DOHH2 (cell line): ENCODE measurements around the gene SLC47A2.
"Not testable (repeated sequence)": the region's sequence is repeated elsewhere in the genome, so short reads cannot be mapped to it uniquely, and the experiment has no call there.

Experiments
- H3F3A ChIP-seq: fragments of 200-600 bp; sonication (generic), shearing (Covaris generic); 2 replicates; pipeline ENCODE4 v1.6.0; 2016; ENCODE audit warnings: antibody characterized with exemption, mild to moderate bottlenecking; ENCODE audit not compliant: control insufficient read depth, insufficient read depth
- H3K27ac ChIP-seq: fragments of 200-600 bp; sonication (generic); 2 replicates; pipeline ENCODE4 v1.5.1; 2014; ENCODE audit warnings: low read depth, mild to moderate bottlenecking, low read length, moderate library complexity
- H3K27me3 ChIP-seq: fragments of 200-600 bp; sonication (generic); 2 replicates; pipeline ENCODE4 v1.6.1; 2014; ENCODE audit warnings: mild to moderate bottlenecking, low read length, mixed read lengths; ENCODE audit not compliant: control insufficient read depth
- H3K36me3 ChIP-seq: fragments of 200-600 bp; sonication (generic); 2 replicates; pipeline ENCODE4 v1.6.1; 2014; ENCODE audit warnings: mild to moderate bottlenecking, low read length, moderate library complexity, mixed read lengths; ENCODE audit not compliant: control insufficient read depth
- H3K4me1 ChIP-seq: fragments of 200-600 bp; sonication (generic); 2 replicates; pipeline ENCODE4 v1.6.1; 2014; ENCODE audit warnings: mild to moderate bottlenecking, low read length, mixed read lengths; ENCODE audit not compliant: control insufficient read depth
- H3K4me2 ChIP-seq: fragments of 200-600 bp; sonication (generic); 2 replicates; pipeline ENCODE4 v1.6.0; 2014; ENCODE audit warnings: mild to moderate bottlenecking, low read length, moderate library complexity
- H3K4me3 ChIP-seq: fragments of 200-600 bp; sonication (generic); 2 replicates; pipeline ENCODE4 v1.5.1; 2014; ENCODE audit warnings: mild to moderate bottlenecking, low read length, mixed read lengths
- H3K79me2 ChIP-seq: fragments of 200-600 bp; sonication (generic); 2 replicates; pipeline ENCODE4 v1.6.1; 2014; ENCODE audit warnings: mild to moderate bottlenecking, low read length, mixed read lengths; ENCODE audit not compliant: control insufficient read depth
- H3K9me2 ChIP-seq: fragments of 200-600 bp; sonication (generic); replicated peaks from 2 replicates; pipeline ENCODE4 v1.6.1; 2014; ENCODE audit warnings: mild to moderate bottlenecking, low read length, mixed read lengths; ENCODE audit not compliant: control insufficient read depth
- H3K9me3 ChIP-seq: fragments of 200-600 bp; sonication (generic); 2 replicates; pipeline ENCODE4 v1.6.1; 2014; ENCODE audit warnings: antibody characterized with exemption, low read length, mixed read lengths; ENCODE audit not compliant: control insufficient read depth, insufficient read depth
- H4K20me1 ChIP-seq: fragments of 200-600 bp; sonication (generic); 2 replicates; pipeline ENCODE4 v1.6.0; 2014; ENCODE audit warnings: low read depth, mild to moderate bottlenecking, antibody characterized with exemption, low read length, moderate library complexity; ENCODE audit not compliant: control insufficient read depth, insufficient read depth
- EZH2phosphoT487 ChIP-seq: fragments of 200-600 bp; sonication (generic); IDR thresholded peaks from 2 replicates; pipeline ENCODE4 v1.6.1; 2017; ENCODE audit warnings: borderline replicate concordance, mild to moderate bottlenecking, antibody characterized with exemption, low read length, moderate library complexity, mixed read lengths
- TF ChIP-seq, protein P1 (sequence below): fragments of 200-600 bp; sonication (generic); IDR thresholded peaks from one replicate; pipeline ENCODE4 v1.5.1; 2014; ENCODE audit warnings: antibody characterized with exemption, mild to moderate bottlenecking, low read depth, low read length; ENCODE audit not compliant: poor library complexity, severe bottlenecking

SLC47A2 gene

DNA sequence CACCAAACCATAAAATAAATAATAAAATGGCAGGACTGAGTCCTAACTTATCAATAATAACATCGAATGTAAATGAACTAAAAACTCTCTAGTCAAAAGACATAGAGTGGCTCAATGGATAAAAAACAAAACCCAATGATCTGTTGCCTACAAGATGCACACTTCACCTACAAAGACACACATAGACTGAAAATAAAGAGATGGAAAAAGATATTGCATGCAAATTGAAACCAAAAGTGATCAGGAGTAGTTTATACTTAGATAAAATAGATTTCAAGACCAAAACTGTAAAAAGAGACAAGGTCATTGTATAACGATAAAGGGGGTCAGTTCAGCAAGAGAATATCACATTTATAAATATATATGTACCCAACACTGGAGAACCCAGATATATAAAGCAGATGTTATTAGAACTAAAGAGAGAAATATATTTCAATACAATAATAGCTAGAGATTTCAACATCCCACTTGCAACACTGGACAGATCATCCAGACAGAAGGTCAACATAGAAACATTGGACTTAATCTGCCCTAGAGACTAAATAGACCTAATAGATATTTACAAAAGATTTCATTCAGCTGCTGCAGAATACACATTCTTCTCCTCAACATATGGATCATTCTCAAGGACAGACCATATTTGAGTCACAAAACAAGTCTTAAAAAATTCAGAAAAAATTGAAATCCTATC lies 29.8 kb downstream of the SLC47A2 start:
- H3K79me2 ChIP-seq, result no peaks in the 10 kb centered on the region
- no peaks in the 10 kb centered on the region for H3K4me1 ChIP-seq
- no peaks in the 10 kb centered on the region for H3K9me3 ChIP-seq
- no peaks in the 10 kb centered on the region for H4K20me1 ChIP-seq
- TF ChIP-seq EZH2phosphoT487, result no peak
- TF ChIP-seq, protein P1, sequence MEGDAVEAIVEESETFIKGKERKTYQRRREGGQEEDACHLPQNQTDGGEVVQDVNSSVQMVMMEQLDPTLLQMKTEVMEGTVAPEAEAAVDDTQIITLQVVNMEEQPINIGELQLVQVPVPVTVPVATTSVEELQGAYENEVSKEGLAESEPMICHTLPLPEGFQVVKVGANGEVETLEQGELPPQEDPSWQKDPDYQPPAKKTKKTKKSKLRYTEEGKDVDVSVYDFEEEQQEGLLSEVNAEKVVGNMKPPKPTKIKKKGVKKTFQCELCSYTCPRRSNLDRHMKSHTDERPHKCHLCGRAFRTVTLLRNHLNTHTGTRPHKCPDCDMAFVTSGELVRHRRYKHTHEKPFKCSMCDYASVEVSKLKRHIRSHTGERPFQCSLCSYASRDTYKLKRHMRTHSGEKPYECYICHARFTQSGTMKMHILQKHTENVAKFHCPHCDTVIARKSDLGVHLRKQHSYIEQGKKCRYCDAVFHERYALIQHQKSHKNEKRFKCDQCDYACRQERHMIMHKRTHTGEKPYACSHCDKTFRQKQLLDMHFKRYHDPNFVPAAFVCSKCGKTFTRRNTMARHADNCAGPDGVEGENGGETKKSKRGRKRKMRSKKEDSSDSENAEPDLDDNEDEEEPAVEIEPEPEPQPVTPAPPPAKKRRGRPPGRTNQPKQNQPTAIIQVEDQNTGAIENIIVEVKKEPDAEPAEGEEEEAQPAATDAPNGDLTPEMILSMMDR, result no peak
- H3F3A ChIP-seq, result no peaks in the 10 kb centered on the region
- no peaks in the 10 kb centered on the region for H3K36me3 ChIP-seq
- H3K27ac ChIP-seq, result no peak overlapping the region
- no peaks in the 10 kb centered on the region for H3K9me2 ChIP-seq
- no peaks in the 10 kb centered on the region for H3K27me3 ChIP-seq
- no peak overlapping the region for H3K4me2 ChIP-seq
- H3K4me3 ChIP-seq, result no peak overlapping the region

DNA sequence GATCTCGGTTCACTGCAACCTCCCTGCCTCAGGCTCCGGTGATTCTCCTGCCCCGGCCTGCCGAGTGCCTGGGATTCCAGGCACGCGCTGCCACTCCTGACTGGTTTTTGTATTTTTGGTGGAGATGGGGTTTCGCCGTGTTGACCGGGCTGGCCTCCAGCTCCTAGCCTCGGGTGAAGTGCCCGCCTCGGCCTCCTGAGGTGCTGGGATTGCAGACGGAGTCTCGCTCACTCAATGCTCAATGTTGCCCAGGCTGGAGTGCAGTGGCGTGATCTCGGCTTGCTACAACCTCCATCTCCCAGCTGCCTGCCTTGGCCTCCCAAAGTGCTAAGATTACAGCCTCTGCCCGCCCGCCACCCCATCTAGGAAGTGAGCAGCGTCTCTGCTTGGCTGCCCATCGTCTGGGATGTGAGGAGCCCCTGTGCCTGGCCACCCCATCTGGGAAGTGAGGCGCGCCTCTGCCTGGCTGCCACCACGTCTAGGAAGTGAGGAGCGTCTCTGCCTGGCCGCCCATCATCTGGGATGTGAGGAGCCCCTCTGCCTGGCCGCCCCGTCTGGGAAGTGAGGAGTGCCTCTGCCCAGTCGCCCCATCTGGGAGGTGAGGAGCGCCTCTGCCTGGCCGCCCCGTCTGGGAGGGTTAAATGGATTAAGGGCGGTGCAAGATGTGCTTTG lies 31.3 kb downstream of the SLC47A2 start:
- H3K36me3 ChIP-seq, H3K9me3 ChIP-seq, H4K20me1 ChIP-seq, H3K27me3 ChIP-seq, H3K79me2 ChIP-seq, H3K9me2 ChIP-seq, H3K4me3 ChIP-seq, H3K4me1 ChIP-seq, H3K27ac ChIP-seq, H3F3A ChIP-seq, H3K4me2 ChIP-seq: not testable (repeated sequence)

DNA sequence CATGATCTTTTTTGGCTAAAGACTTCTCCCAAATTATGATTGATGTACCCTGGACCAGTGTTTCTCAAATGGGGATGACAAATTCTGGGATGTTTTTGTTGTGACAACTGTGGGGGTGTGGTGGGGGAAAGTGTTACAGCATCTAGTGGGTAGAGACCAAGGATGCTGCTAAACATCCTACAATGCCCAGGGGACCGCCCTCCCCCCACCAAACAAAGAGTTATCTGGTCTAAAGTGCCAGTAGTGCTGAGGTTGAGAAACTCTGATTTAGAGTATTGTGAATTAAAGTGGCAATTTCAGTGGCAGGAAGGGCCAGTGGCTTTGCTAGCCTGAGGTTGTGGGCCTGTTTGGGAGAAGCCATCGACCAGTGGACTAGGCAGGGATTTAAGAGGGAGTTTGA lies 33.3 kb downstream of the SLC47A2 start:
- H3K27me3 ChIP-seq, result no peaks in the 10 kb centered on the region
- H3K9me2 ChIP-seq, result no peaks in the 10 kb centered on the region
- no peaks in the 10 kb centered on the region for H3K79me2 ChIP-seq
- H3K4me3 ChIP-seq, result no peak overlapping the region
- no peaks in the 10 kb centered on the region for H3K4me1 ChIP-seq
- H4K20me1 ChIP-seq, result no peaks in the 10 kb centered on the region
- H3K4me2 ChIP-seq, result no peak overlapping the region
- TF ChIP-seq, protein P1, result no peak
- no peak for TF ChIP-seq EZH2phosphoT487
- no peaks in the 10 kb centered on the region for H3K36me3 ChIP-seq
- H3K27ac ChIP-seq, result no peak overlapping the region
- no peaks in the 10 kb centered on the region for H3K9me3 ChIP-seq
- H3F3A ChIP-seq, result no peaks in the 10 kb centered on the region

DNA sequence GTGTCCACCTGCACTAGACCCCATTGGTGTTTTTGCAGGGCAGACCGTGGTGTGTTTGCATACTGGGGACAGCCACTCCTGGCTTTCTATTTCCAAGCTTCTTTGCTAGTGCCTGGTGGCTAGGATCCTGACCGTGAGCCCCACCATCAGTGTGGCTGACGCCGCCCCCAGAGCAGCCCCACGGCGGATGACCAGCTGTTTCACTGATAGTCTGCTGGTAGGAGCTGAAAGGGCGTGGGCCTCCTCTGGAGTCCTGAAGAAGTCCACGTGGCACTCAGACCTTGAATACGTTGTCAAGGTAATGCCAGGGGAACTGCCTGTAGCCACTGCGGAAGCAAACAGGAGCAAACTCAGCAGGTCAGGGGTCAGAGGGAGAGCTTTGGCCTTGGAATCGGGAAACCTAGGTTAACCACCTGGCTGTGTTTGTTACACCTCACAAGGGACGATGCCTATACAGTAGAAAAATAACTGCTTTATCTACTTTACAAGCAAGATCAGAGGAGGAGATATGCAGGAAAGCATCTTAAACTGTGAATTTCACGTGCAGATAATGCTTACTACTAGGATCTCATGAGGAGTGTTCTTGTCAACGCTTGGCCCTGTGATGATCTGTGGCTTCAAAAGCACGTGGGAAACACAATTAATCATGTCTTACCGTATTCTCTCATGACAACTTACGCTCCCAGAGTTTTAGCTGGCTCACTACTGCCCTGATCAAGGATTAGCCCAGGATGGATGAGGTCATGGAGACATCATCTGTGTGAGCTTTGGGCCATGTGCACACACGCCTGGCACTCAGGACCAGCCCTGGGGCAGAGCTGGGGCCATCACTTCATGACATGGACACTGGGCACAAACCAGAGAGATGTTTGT lies 37.6 kb downstream of the SLC47A2 start:
- no peaks in the 10 kb centered on the region for H4K20me1 ChIP-seq
- no peak overlapping the region for H3K4me2 ChIP-seq
- no peak overlapping the region for H3K27ac ChIP-seq
- H3K36me3 ChIP-seq, result peaks cover 2% of the 10 kb centered on the region; the same call in 1 of the 2 replicates
- TF ChIP-seq, protein P1, result no peak
- TF ChIP-seq EZH2phosphoT487, result no peak
- H3K4me3 ChIP-seq, result no peak overlapping the region
- no peaks in the 10 kb centered on the region for H3K79me2 ChIP-seq
- no peaks in the 10 kb centered on the region for H3F3A ChIP-seq
- H3K27me3 ChIP-seq, result no peaks in the 10 kb centered on the region
- H3K9me2 ChIP-seq, result no peaks in the 10 kb centered on the region
- no peaks in the 10 kb centered on the region for H3K9me3 ChIP-seq
- H3K4me1 ChIP-seq, result no peaks in the 10 kb centered on the region
